ENCODE results near the gene GOLGA2. TPM values are rescaled to one million over a fixed set of nuclear protein-coding genes. Genes with fewer than 3 reads are reported as not detected.
A peak's percentile ranks its signal among the peaks of the same experiment; 100 is the strongest.

The GOLGA2 gene
- total and polyA plus RNA-seq, 9 donors = 78.6 to 109 (median 91.6) TPM

DNA sequence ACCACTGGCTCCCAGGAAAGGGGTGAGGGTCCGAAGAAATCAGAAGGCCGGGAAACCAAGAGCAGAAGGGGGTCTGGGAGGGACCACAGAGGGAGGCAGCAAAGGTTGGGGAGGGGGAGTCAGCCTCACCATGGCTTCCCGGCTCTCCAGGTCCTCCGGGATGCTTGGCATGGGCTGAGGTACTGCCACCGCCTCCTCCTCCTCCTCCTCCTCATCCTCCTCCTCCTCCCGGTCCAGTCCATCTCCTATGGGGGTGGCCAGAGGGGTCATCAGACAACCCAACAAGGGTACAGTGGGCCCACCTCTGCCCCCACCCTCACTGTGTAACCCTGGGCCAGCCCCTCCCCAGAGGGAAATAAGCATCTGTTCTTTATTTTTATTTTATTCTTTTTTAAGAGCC, 17.5 kb downstream of the GOLGA2 start:
- H3K4me3 ChIP-seq (ENCODE audit: low read length) = no peak overlapping the region
- peaks cover 77% of the 10 kb centered on the region for H3K36me3 ChIP-seq (ENCODE audit: control insufficient read depth, insufficient read depth, low read length)
- no peaks in the 10 kb centered on the region for H3K27me3 ChIP-seq (ENCODE audit: control insufficient read depth, insufficient read depth, low read length)
- H3K4me1 ChIP-seq (ENCODE audit: control insufficient read depth, insufficient read depth, low read length) = peaks cover 5% of the 10 kb centered on the region
- no peak overlapping the region for H3K27ac ChIP-seq (ENCODE audit: low read length)
- no peak for DNase-seq
- WGBS (ENCODE audit: insufficient coverage) = 40% methylated on average over 1 of the region's 6 CpGs
- H3K9me3 ChIP-seq (replicated peaks; ENCODE audit: control insufficient read depth, low read depth, low read length) = no peaks in the 10 kb centered on the region

DNA sequence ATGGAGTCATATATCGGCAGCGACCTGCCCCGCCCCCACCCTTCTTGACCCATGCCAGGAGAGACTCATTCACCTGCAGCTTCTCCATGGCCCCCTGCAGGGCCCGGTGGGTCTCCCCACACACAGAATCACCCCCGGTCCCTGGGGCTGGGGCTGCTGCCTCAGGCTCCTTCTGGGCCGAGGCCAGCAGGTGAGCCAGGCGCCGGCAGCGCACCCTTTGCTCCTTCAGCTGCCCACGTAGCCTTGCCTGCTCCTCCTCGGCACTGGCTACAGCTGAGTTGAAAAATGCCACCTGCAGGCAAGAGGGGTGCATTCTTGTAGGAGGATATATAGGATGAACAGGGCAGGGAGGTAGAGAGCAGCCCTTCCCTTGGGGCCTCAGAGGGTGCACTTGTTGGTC, 17.9 kb downstream of the GOLGA2 start:
- Histone ChIP-seq H3K36me3 (ENCODE audit: control insufficient read depth, insufficient read depth, low read length) (peaks cover 75% of the 10 kb centered on the region), H3K4me1 (ENCODE audit: control insufficient read depth, insufficient read depth, low read length) (peaks cover 5% of the 10 kb centered on the region), H3K27ac (ENCODE audit: low read length) (no peak overlapping the region), H3K4me3 (ENCODE audit: low read length) (no peak overlapping the region), H3K9me3 (replicated peaks; ENCODE audit: control insufficient read depth, low read depth, low read length) (no peaks in the 10 kb centered on the region), H3K27me3 (ENCODE audit: control insufficient read depth, insufficient read depth, low read length) (no peaks in the 10 kb centered on the region)
- 86% methylated on average over 11 of the region's 11 CpGs for WGBS (ENCODE audit: insufficient coverage)
- DNase-seq = no peak

DNA sequence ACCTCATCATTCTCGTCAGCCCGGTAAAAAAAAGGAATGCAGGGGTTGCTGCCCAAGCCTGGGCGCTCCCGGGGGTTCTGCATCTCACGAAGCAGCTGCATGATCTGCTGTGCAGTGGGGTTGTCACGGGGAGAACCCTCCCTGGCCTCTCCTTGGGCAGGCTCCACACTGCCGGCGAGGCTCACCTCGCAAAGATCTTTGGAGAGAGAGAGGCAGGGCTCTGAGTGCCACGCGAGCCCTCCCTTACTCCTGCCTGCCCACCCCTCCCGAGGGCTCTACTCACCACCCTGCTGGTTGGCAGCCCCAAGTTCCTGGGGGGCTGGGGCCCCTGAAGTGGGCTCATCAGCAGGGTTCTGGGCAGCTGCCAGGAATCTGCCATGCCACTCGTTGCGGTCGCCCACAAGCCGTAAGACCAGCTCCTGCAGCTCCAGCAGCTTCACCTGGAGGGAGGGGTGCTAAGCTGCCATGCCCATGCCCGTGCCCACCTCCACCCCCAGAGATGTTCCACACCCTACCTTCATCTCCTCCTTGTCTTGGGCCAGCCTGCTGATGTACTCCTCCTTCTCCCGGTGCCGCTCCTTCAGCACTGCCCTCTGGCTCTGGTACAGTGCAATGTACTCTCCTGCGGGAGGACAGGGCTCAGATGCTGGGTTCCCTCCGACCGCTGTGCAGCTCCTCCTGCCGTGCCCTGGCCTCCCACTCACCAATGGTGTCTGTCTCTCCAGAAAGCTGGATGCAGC, 18.6 kb downstream of the GOLGA2 start:
- Histone ChIP-seq H3K4me1 (ENCODE audit: control insufficient read depth, insufficient read depth, low read length) (peaks cover 5% of the 10 kb centered on the region), H3K4me3 (ENCODE audit: low read length) (no peak overlapping the region), H3K36me3 (ENCODE audit: control insufficient read depth, insufficient read depth, low read length) (peaks cover 69% of the 10 kb centered on the region), H3K27ac (ENCODE audit: low read length) (no peak overlapping the region), H3K9me3 (replicated peaks; ENCODE audit: control insufficient read depth, low read depth, low read length) (no peaks in the 10 kb centered on the region), H3K27me3 (ENCODE audit: control insufficient read depth, insufficient read depth, low read length) (no peaks in the 10 kb centered on the region)
- 74% methylated on average over 15 of the region's 23 CpGs for WGBS (ENCODE audit: insufficient coverage)
- DNase-seq = no peak

DNA sequence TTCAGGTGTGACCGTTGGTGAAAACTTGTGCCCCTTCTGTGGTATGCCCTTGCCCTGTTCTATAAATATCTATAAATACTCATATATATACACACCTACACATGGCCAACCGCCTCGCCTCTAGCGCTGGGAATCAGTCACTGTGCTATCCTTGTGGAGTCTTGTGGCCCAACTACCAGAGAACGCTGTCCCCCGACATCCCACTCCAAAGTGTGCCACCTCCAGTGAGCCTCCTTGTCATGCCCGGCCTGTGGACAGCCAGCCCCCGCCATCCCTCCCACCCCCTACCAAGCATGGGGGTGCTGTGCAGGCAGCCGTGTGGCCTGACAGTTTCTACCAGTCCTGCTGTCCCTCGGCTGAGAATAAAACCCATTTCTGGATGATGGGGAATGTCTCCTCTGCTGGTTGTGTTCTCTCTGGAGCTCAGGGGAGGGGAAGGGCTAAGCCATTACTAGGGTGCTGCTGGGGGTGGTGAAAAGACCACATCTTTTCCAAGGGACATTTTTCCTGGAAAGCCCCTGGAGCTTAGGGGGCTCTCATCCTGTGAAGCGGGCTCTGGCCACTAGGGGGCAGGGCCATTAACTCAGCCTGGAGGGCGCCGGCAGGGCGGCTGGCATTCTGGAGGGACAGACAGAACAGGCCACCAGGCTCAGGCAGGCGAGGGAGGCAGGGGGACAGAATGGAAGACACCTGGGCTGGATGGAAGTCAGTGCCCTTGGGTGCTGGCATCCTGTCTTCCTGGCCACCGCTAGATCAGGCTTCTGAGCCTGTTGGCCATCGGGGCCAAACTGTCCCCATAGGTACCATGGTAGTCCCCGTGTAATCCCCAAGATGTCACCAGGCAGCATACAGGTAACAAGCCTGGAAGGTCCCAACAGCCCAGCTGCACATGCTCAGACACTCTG, 20.7 kb downstream of the GOLGA2 start:
- peaks cover 20% of the 10 kb centered on the region for H3K4me1 ChIP-seq (ENCODE audit: control insufficient read depth, insufficient read depth, low read length)
- no peaks in the 10 kb centered on the region for H3K9me3 ChIP-seq (replicated peaks; ENCODE audit: control insufficient read depth, low read depth, low read length)
- DNase-seq = peak; percentile 68
- H3K27ac ChIP-seq (ENCODE audit: low read length) = no peak overlapping the region
- WGBS (ENCODE audit: insufficient coverage) = 48% methylated on average over 14 of the region's 18 CpGs
- no peak overlapping the region for H3K4me3 ChIP-seq (ENCODE audit: low read length)
- H3K36me3 ChIP-seq (ENCODE audit: control insufficient read depth, insufficient read depth, low read length) = peaks cover 59% of the 10 kb centered on the region
- no peaks in the 10 kb centered on the region for H3K27me3 ChIP-seq (ENCODE audit: control insufficient read depth, insufficient read depth, low read length)

DNA sequence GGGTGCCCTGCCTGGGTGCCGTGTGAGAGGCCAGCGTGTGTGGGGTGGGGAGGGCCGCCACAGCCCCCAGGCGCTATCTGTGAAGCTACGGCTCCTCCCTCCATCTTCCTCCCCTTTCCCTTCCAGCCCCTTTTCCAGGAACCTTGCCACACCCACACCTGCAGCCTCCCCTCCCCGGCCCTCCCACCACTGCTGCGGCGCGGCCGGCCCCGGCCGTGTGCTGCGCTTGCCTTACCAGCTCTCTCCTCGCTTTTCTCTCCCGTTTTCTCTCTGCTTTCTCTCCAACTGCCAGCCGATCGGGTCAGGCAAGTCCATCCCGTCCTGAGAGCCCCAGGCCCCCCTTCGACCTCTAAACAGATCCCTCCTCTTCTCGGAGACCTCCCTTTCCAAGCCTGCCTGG, 21.4 kb downstream of the GOLGA2 start:
- Histone ChIP-seq H3K4me3 (ENCODE audit: low read length) (no peak overlapping the region), H3K27ac (ENCODE audit: low read length) (no peak overlapping the region), H3K27me3 (ENCODE audit: control insufficient read depth, insufficient read depth, low read length) (peaks cover 3% of the 10 kb centered on the region), H3K36me3 (ENCODE audit: control insufficient read depth, insufficient read depth, low read length) (peaks cover 57% of the 10 kb centered on the region), H3K4me1 (ENCODE audit: control insufficient read depth, insufficient read depth, low read length) (peaks cover 20% of the 10 kb centered on the region), H3K9me3 (replicated peaks; ENCODE audit: control insufficient read depth, low read depth, low read length) (no peaks in the 10 kb centered on the region)
- 75% methylated on average over 16 of the region's 20 CpGs for WGBS (ENCODE audit: insufficient coverage)
- no peak for DNase-seq

DNA sequence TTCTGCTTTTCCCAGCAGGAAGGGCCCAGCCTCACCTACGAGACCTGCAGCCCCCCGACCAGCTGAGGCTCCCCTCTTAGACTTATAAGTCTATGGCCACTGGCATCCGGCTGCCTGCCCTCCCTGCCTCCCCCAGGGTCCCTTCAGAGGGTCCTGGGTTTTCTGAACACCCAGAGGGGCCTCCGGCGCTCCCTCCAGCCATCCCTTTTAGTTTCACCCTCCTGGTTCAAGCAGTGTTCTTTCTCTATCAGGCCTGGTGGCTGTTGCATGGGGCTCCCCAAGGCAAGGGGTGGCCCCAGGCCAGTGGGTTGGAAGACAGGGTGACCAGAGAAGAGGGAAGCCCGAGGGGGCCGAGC, 21.8 kb downstream of the GOLGA2 start:
- peaks cover 20% of the 10 kb centered on the region for H3K4me1 ChIP-seq (ENCODE audit: control insufficient read depth, insufficient read depth, low read length)
- H3K36me3 ChIP-seq (ENCODE audit: control insufficient read depth, insufficient read depth, low read length) = peaks cover 53% of the 10 kb centered on the region
- no peak overlapping the region for H3K4me3 ChIP-seq (ENCODE audit: low read length)
- no peaks in the 10 kb centered on the region for H3K9me3 ChIP-seq (replicated peaks; ENCODE audit: control insufficient read depth, low read depth, low read length)
- WGBS (ENCODE audit: insufficient coverage) = 85% methylated on average over 3 of the region's 7 CpGs
- H3K27me3 ChIP-seq (ENCODE audit: control insufficient read depth, insufficient read depth, low read length) = peaks cover 3% of the 10 kb centered on the region
- no peak for DNase-seq
- no peak overlapping the region for H3K27ac ChIP-seq (ENCODE audit: low read length)

DNA sequence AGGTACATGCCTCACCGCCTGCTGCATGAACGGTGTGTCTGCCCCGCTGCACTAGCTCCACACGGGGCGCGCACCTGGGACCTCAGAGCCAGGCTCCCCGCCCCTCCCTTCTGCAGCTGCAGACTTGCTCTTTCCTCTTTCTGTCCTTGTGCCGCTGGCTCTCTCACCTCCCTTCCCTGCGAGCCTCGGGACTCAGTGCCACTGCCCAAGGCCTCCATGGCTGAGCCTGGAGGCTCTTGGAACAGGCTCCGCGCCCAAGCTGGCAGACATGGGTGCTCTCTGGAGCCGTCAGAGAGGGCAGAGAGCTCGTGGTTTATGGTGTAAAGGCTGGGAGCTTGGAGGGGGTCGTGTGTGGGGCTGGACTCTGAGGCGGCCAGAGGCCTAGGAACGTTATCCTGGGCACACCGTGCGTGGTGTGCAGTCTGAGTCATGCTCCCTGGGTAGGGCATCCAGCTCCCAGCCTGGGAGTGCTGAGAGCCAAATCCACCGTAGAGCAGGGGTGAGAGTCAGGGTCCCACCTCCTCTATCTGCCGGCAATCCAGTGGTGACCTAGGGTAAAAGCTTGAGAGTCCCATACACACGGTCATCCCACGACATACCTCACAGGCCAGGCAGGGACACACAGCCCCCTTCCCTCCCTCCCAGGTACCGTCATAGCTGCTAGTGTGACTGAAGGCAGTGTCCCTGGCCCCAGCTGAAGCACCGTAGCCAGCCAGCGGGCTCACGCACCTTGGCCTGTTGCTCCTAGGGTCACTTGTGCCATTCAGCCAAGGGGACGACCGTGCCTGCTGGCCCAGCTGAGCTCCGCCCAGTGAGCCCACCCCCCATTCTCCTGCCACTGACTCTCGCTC, 22.4 kb downstream of the GOLGA2 start:
- 72% methylated on average over 27 of the region's 31 CpGs for WGBS (ENCODE audit: insufficient coverage)
- Histone ChIP-seq H3K4me1 (ENCODE audit: control insufficient read depth, insufficient read depth, low read length) (peaks cover 20% of the 10 kb centered on the region), H3K9me3 (replicated peaks; ENCODE audit: control insufficient read depth, low read depth, low read length) (no peaks in the 10 kb centered on the region), H3K27ac (ENCODE audit: low read length) (no peak overlapping the region), H3K4me3 (ENCODE audit: low read length) (no peak overlapping the region), H3K27me3 (ENCODE audit: control insufficient read depth, insufficient read depth, low read length) (peaks cover 3% of the 10 kb centered on the region), H3K36me3 (ENCODE audit: control insufficient read depth, insufficient read depth, low read length) (peaks cover 50% of the 10 kb centered on the region)
- no peak for DNase-seq

DNA sequence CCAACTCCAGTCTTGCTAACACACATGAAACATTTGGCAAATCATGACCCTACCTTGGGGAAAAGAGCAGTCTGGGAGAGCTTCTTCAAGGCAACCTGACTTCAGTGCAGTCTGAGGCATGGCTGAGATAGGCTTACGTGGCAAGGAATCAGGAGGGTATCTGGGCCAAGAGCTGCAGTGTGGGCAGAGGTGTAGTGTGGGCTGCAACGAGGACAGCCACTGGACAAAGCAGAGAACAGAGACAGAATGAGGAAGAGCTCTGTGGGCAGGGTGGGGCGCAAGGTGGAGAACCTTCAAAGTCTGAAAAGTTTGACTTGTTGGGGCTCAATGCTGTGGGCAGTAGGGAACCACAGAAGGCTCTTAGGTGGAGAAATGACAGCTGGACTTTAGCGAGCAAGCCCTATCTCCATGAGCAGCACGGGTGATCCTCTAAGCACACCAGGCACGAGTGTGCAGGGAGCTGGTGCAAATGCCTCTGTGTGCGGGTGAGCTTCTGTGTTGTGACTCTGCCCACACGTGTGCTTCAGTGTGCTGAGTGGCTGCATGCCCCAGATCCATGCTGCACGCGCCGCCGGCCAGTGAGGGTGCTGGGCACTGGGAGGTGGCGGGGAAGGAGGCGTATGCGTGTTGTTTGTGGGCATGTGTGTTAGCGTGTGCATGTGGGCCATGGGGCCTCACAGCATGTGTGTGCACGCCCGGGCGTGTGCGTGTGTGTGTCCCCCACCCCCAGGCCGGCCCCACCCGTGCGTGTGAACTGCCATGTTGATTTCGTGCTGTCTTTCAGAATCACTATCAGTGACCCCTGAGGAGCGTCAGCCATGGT, 23.3 kb downstream of the GOLGA2 start:
- no peak overlapping the region for H3K4me3 ChIP-seq (ENCODE audit: low read length)
- 76% methylated on average over 21 of the region's 25 CpGs for WGBS (ENCODE audit: insufficient coverage)
- H3K27ac ChIP-seq (ENCODE audit: low read length) = no peak overlapping the region
- no peaks in the 10 kb centered on the region for H3K9me3 ChIP-seq (replicated peaks; ENCODE audit: control insufficient read depth, low read depth, low read length)
- H3K36me3 ChIP-seq (ENCODE audit: control insufficient read depth, insufficient read depth, low read length) = peaks cover 46% of the 10 kb centered on the region
- H3K27me3 ChIP-seq (ENCODE audit: control insufficient read depth, insufficient read depth, low read length) = peaks cover 3% of the 10 kb centered on the region
- peaks cover 21% of the 10 kb centered on the region for H3K4me1 ChIP-seq (ENCODE audit: control insufficient read depth, insufficient read depth, low read length)
- no peak for DNase-seq

DNA sequence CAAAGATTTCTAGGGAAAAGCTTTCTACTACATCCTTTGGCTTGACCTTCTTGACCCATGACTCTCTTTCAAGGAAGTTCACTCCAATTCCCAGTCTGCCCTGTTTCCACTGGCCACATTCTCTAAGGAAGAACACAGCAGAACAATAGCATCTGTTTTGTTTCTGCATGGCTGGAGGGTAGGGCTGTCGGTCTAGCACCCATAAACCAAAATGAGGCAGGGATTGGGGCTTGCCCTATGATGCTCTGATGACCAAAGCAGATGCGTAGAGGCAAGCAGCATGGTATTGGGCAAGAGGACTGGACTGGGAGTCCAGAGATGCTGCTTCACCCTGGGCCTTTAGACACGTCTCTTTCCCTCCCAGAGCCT, 24.1 kb downstream of the GOLGA2 start:
- Histone ChIP-seq H3K4me3 (ENCODE audit: low read length) (no peak overlapping the region), H3K9me3 (replicated peaks; ENCODE audit: control insufficient read depth, low read depth, low read length) (no peaks in the 10 kb centered on the region), H3K4me1 (ENCODE audit: control insufficient read depth, insufficient read depth, low read length) (peaks cover 29% of the 10 kb centered on the region), H3K27me3 (ENCODE audit: control insufficient read depth, insufficient read depth, low read length) (peaks cover 3% of the 10 kb centered on the region), H3K27ac (ENCODE audit: low read length) (no peak overlapping the region), H3K36me3 (ENCODE audit: control insufficient read depth, insufficient read depth, low read length) (peaks cover 45% of the 10 kb centered on the region)
- WGBS (ENCODE audit: insufficient coverage) = 40% methylated on average over 1 of the region's 3 CpGs
- DNase-seq = no peak
